Loucy (cell line): ENCODE measurements around the gene OR1N1.

Source experiments
- H2AFZ ChIP-seq: fragments of 200-600 bp; sonication (generic); 2 replicates; pipeline ENCODE4 v1.6.0; 2016; ENCODE audit warnings: antibody characterized with exemption, mild to moderate bottlenecking, low read length, moderate library complexity
- H3F3A ChIP-seq: fragments of 200-600 bp; 2 replicates; pipeline ENCODE4 v1.6.0; 2016; ENCODE audit warnings: antibody characterized with exemption, low read depth, mild to moderate bottlenecking
- H3K27me3 ChIP-seq: fragments of 200-600 bp; sonication (generic); 2 replicates; pipeline ENCODE4 v1.6.1; 2014; ENCODE audit warnings: low read length, mild to moderate bottlenecking; ENCODE audit not compliant: insufficient read depth, poor library complexity, severe bottlenecking
- H3K36me3 ChIP-seq: fragments of 200-600 bp; sonication (generic); 2 replicates; pipeline ENCODE4 v1.6.1; 2016; ENCODE audit warnings: low read length; ENCODE audit not compliant: insufficient read depth
- H3K4me1 ChIP-seq: fragments of 200-600 bp; sonication (generic); 2 replicates; pipeline ENCODE4 v1.5.1; 2014; ENCODE audit warnings: low read length, mild to moderate bottlenecking; ENCODE audit not compliant: insufficient read depth, poor library complexity, severe bottlenecking
- H3K4me2 ChIP-seq: fragments of 200-600 bp; sonication (generic); 2 replicates; pipeline ENCODE4 v1.6.0; 2014; ENCODE audit warnings: antibody characterized with exemption, low read length, low read depth, mild to moderate bottlenecking; ENCODE audit not compliant: poor library complexity, severe bottlenecking
- H3K4me3 ChIP-seq: fragments of 200-600 bp; sonication (generic); 2 replicates; pipeline ENCODE4 v1.5.1; 2014; ENCODE audit warnings: low read length, mild to moderate bottlenecking, mixed read lengths; ENCODE audit not compliant: poor library complexity, severe bottlenecking
- H3K79me2 ChIP-seq: fragments of 200-600 bp; sonication (generic); 2 replicates; pipeline ENCODE4 v1.6.1; 2014; ENCODE audit warnings: low read length; ENCODE audit not compliant: insufficient read depth
- H3K9ac ChIP-seq: fragments of 200-600 bp; sonication (generic); 2 replicates; pipeline ENCODE4 v1.6.0; 2014; ENCODE audit warnings: mild to moderate bottlenecking, low read depth, low read length, moderate library complexity; ENCODE audit not compliant: poor library complexity, severe bottlenecking
- H3K9me2 ChIP-seq: fragments of 200-600 bp; sonication (generic); replicated peaks from 2 replicates; pipeline ENCODE4 v1.6.1; 2016; ENCODE audit warnings: low read depth, low read length, mixed read lengths
- H3K9me3 ChIP-seq: fragments of 200-600 bp; sonication (generic); 2 replicates; pipeline ENCODE4 v1.6.1; 2014; ENCODE audit warnings: mild to moderate bottlenecking, antibody characterized with exemption, low read length, low read depth; ENCODE audit not compliant: insufficient read depth
- H4K20me1 ChIP-seq: fragments of 200-600 bp; sonication (generic); 2 replicates; pipeline ENCODE4 v1.6.0; 2014; ENCODE audit warnings: antibody characterized with exemption, low read length, mild to moderate bottlenecking; ENCODE audit not compliant: insufficient read depth, poor library complexity, severe bottlenecking
- EZH2phosphoT487 ChIP-seq: fragments of 200-600 bp; IDR thresholded peaks from 2 replicates; pipeline ENCODE4 v1.6.1; 2018; ENCODE audit warnings: antibody characterized with exemption, mild to moderate bottlenecking, moderate library complexity, borderline replicate concordance
- TF ChIP-seq, protein P1 (sequence below): fragments of 200-600 bp; sonication (generic); conservative IDR thresholded peaks from 2 replicates; pipeline ENCODE4 v1.5.1; 2014; ENCODE audit warnings: mild to moderate bottlenecking, antibody characterized with exemption, low read length

The OR1N1 gene

GRCh38 chr9:122498883-122499288 lies 28.2 kb downstream of the OR1N1 start:
- Histone ChIP-seq H4K20me1 (no peaks in the 10 kb centered on the region), H3K4me2 (no peak overlapping the region), H3F3A (no peaks in the 10 kb centered on the region), H3K36me3 (no peaks in the 10 kb centered on the region), H2AFZ (0 out of 2 replicates have a peak overlapping the region, but pooled peaks have one; percentile 19), H3K9me2 (no peaks in the 10 kb centered on the region), H3K27me3 (no peaks in the 10 kb centered on the region), H3K9ac (peak overlapping the region; percentile 25), H3K4me3 (no peak overlapping the region), H3K4me1 (no peaks in the 10 kb centered on the region), H3K79me2 (no peaks in the 10 kb centered on the region), H3K9me3 (no peaks in the 10 kb centered on the region)
- TF ChIP-seq, protein P1, sequence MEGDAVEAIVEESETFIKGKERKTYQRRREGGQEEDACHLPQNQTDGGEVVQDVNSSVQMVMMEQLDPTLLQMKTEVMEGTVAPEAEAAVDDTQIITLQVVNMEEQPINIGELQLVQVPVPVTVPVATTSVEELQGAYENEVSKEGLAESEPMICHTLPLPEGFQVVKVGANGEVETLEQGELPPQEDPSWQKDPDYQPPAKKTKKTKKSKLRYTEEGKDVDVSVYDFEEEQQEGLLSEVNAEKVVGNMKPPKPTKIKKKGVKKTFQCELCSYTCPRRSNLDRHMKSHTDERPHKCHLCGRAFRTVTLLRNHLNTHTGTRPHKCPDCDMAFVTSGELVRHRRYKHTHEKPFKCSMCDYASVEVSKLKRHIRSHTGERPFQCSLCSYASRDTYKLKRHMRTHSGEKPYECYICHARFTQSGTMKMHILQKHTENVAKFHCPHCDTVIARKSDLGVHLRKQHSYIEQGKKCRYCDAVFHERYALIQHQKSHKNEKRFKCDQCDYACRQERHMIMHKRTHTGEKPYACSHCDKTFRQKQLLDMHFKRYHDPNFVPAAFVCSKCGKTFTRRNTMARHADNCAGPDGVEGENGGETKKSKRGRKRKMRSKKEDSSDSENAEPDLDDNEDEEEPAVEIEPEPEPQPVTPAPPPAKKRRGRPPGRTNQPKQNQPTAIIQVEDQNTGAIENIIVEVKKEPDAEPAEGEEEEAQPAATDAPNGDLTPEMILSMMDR = peak; percentile 93
- no peak for TF ChIP-seq EZH2phosphoT487

- Histone ChIP-seq H3K36me3 (no peaks in the 10 kb centered on the region), H3K9me2 (no peaks in the 10 kb centered on the region), H3K27me3 (no peaks in the 10 kb centered on the region), H3K9me3 (no peaks in the 10 kb centered on the region), H3K9ac (no peak overlapping the region), H4K20me1 (no peaks in the 10 kb centered on the region), H3K79me2 (no peaks in the 10 kb centered on the region), H3F3A (no peaks in the 10 kb centered on the region), H3K4me1 (no peaks in the 10 kb centered on the region), H2AFZ (no peak overlapping the region), H3K4me2 (no peak overlapping the region), H3K4me3 (no peak overlapping the region)
- TF ChIP-seq, protein P1 = no peak
- TF ChIP-seq EZH2phosphoT487 = no peak
These were observed 48.0 kb downstream of the OR1N1 start for GRCh38 chr9:122479062-122479461.

DNA sequence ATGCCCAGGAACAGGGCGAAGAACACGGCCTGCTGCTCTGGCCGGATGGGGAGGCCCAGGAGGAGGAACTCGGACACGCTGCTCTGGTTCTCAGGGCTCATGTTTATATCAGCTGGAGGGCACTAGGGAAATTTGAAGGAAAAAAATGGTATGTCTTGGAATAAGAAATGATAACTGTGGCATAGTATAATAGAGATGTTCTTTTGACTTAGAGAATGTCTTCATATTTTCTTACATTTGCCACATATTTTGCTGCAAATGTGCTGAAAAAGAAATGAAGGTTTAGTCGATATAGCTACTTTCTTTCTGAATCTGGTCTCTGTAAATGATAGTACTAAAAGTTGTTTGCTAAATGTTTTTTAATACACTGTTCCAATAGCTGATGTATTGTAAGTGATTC lies 49.3 kb downstream of the OR1N1 start, which contains the start of gene OR1J1:
TSS of gene OR1J1 (minus strand) at position 101 of the 400 bp plus-strand sequence. CDS start at position 101, 0 bp downstream.
- Histone ChIP-seq H3F3A (no peaks in the 10 kb centered on the region), H3K9ac (no peak within 1 kb of the TSS), H3K79me2 (no peaks in the 10 kb centered on the region), H3K36me3 (no peaks in the 10 kb centered on the region), H3K27me3 (no peaks in the 10 kb centered on the region), H3K4me2 (no peak within 1 kb of the TSS), H3K9me2 (no peaks in the 10 kb centered on the region), H3K4me1 (no peaks in the 10 kb centered on the region), H2AFZ (no peak within 1 kb of the TSS), H3K4me3 (no peak within 1 kb of the TSS), H4K20me1 (no peaks in the 10 kb centered on the region), H3K9me3 (no peaks in the 10 kb centered on the region)
- TF ChIP-seq, protein P1 = no peak
- TF ChIP-seq EZH2phosphoT487 = no peak
